Muscle layer of colon (tissue), 2 donors: ENCODE results near the gene IL17B.
A peak's percentile ranks its signal among the peaks of the same experiment; 100 is the strongest.

ENCODE experiments used
- H3K27ac ChIP-seq: one replicate; pipeline ENCODE4 v1.7.0; 2013; ENCODE audit warnings: low read depth, mild to moderate bottlenecking, low read length, moderate library complexity
- H3K27me3 ChIP-seq, 2 donors: one replicate each; pipeline ENCODE4 v1.7.0; 2013; ENCODE audit warnings: low read length in 2 of 2, mild to moderate bottlenecking in 2 of 2; ENCODE audit not compliant: insufficient read depth in 2 of 2, control insufficient read depth in 1 of 2
- H3K36me3 ChIP-seq: one replicate; pipeline ENCODE4 v1.7.0; 2013; ENCODE audit warnings: mild to moderate bottlenecking, low read length; ENCODE audit not compliant: insufficient read depth
- H3K4me1 ChIP-seq: one replicate; pipeline ENCODE4 v1.7.0; 2013; ENCODE audit warnings: mild to moderate bottlenecking, low read length; ENCODE audit not compliant: insufficient read depth
- H3K4me3 ChIP-seq, 2 donors: one replicate each; pipeline ENCODE4 v1.7.0; 2013; ENCODE audit warnings: low read length in 2 of 2, low read depth in 1 of 2, mild to moderate bottlenecking in 1 of 2, moderate library complexity in 1 of 2
- H3K9ac ChIP-seq: one replicate; pipeline ENCODE4 v1.7.0; 2013; ENCODE audit warnings: low read length
- H3K9me3 ChIP-seq: one replicate; pipeline ENCODE4 v1.7.0; 2013; ENCODE audit warnings: mild to moderate bottlenecking, low read length
- donor health status: abdominal sarcoma.
- donor health status: Adenocarcinoma of cecum.

The IL17B gene

GRCh38 chr5:149372076-149372795, 6.9 kb downstream of the IL17B start:
- Histone ChIP-seq H3K27me3 (no peaks in the 10 kb centered on the region), H3K4me1 (peaks cover 30% of the 10 kb centered on the region), H3K27ac (peak overlapping the region; percentile 50), H3K36me3 (no peaks in the 10 kb centered on the region), H3K9ac (no peak overlapping the region), H3K9me3 (no peaks in the 10 kb centered on the region), H3K4me3 (no peak overlapping the region)

- no peaks in the 10 kb centered on the region for H3K9me3 ChIP-seq
- peak overlapping the region; percentile 50 for H3K27ac ChIP-seq
- no peaks in the 10 kb centered on the region for H3K27me3 ChIP-seq
- H3K9ac ChIP-seq: no peak overlapping the region
- H3K36me3 ChIP-seq: no peaks in the 10 kb centered on the region
- peaks cover 35% of the 10 kb centered on the region for H3K4me1 ChIP-seq
- no peak overlapping the region for H3K4me3 ChIP-seq
Measured at GRCh38 chr5:149371296-149371962, 7.7 kb downstream of the IL17B start.

- no peaks in the 10 kb centered on the region for H3K36me3 ChIP-seq
- H3K4me3 ChIP-seq: no peak overlapping the region
- no peaks in the 10 kb centered on the region for H3K9me3 ChIP-seq
- no peak overlapping the region for H3K27ac ChIP-seq
- H3K9ac ChIP-seq: no peak overlapping the region
- peaks cover 35% of the 10 kb centered on the region for H3K4me1 ChIP-seq
- no peaks in the 10 kb centered on the region for H3K27me3 ChIP-seq
Measured at GRCh38 chr5:149370878-149371277, 8.2 kb downstream of the IL17B start.

- peak overlapping the region; percentile 6 to 33 for H3K4me3 ChIP-seq
- peaks cover 35% of the 10 kb centered on the region for H3K4me1 ChIP-seq
- H3K27ac ChIP-seq: peak overlapping the region; percentile 56
- H3K27me3 ChIP-seq: no peaks in the 10 kb centered on the region
- no peaks in the 10 kb centered on the region for H3K9me3 ChIP-seq
- H3K36me3 ChIP-seq: no peaks in the 10 kb centered on the region
- H3K9ac ChIP-seq: no peak overlapping the region
Measured at GRCh38 chr5:149367972-149368645, 11.0 kb downstream of the IL17B start.

- H3K9ac ChIP-seq: peak overlapping the region; percentile 54
Measured at GRCh38 chr5:149367249-149367971, 11.7 kb downstream of the IL17B start.

GRCh38 chr5:149366169-149366729, 12.8 kb downstream of the IL17B start:
- Histone ChIP-seq H3K27ac (no peak overlapping the region), H3K9ac (no peak overlapping the region), H3K4me3 (no peak overlapping the region)

More at GRCh38 chr5:149367249-149367971, 11.7 kb downstream of the IL17B start:
- H3K4me1 ChIP-seq: peaks cover 33% of the 10 kb centered on the region
- H3K9me3 ChIP-seq: no peaks in the 10 kb centered on the region
- peak overlapping the region in 1 of 2 donors; percentile 33 for H3K4me3 ChIP-seq
- H3K27ac ChIP-seq: peak overlapping the region; percentile 56
- H3K27me3 ChIP-seq: no peaks in the 10 kb centered on the region
- no peaks in the 10 kb centered on the region for H3K36me3 ChIP-seq

GRCh38 chr5:149365418-149365817, 13.7 kb downstream of the IL17B start:
- H3K9ac ChIP-seq: no peak overlapping the region
- no peak overlapping the region for H3K27ac ChIP-seq
- H3K36me3 ChIP-seq: no peaks in the 10 kb centered on the region
- H3K9me3 ChIP-seq: no peaks in the 10 kb centered on the region
- H3K27me3 ChIP-seq: no peaks in the 10 kb centered on the region
- peaks cover 17% of the 10 kb centered on the region for H3K4me1 ChIP-seq
- no peak overlapping the region for H3K4me3 ChIP-seq

More at GRCh38 chr5:149366169-149366729, 12.8 kb downstream of the IL17B start:
- no peaks in the 10 kb centered on the region for H3K9me3 ChIP-seq
- no peaks in the 10 kb centered on the region for H3K36me3 ChIP-seq
- peaks cover 23% of the 10 kb centered on the region for H3K4me1 ChIP-seq
- no peaks in the 10 kb centered on the region for H3K27me3 ChIP-seq

GRCh38 chr5:149364719-149365118, 14.4 kb downstream of the IL17B start:
- no peaks in the 10 kb centered on the region for H3K36me3 ChIP-seq
- H3K27ac ChIP-seq: no peak overlapping the region
- peaks cover 17% of the 10 kb centered on the region for H3K4me1 ChIP-seq
- no peak overlapping the region for H3K9ac ChIP-seq
- no peak overlapping the region for H3K4me3 ChIP-seq
- H3K27me3 ChIP-seq: no peaks in the 10 kb centered on the region
- H3K9me3 ChIP-seq: no peaks in the 10 kb centered on the region

- no peak overlapping the region for H3K4me3 ChIP-seq
- no peaks in the 10 kb centered on the region for H3K27me3 ChIP-seq
- H3K36me3 ChIP-seq: no peaks in the 10 kb centered on the region
- peaks cover 17% of the 10 kb centered on the region for H3K4me1 ChIP-seq
- H3K9me3 ChIP-seq: no peaks in the 10 kb centered on the region
- H3K9ac ChIP-seq: no peak overlapping the region
- H3K27ac ChIP-seq: no peak overlapping the region
Measured at GRCh38 chr5:149363936-149364335, 15.2 kb downstream of the IL17B start.

- Histone ChIP-seq H3K27me3 (no peaks in the 10 kb centered on the region), H3K36me3 (no peaks in the 10 kb centered on the region), H3K4me1 (peaks cover 20% of the 10 kb centered on the region), H3K4me3 (no peak overlapping the region), H3K27ac (no peak overlapping the region), H3K9me3 (no peaks in the 10 kb centered on the region), H3K9ac (no peak overlapping the region)
Measured at GRCh38 chr5:149363358-149363757, 15.7 kb downstream of the IL17B start.

GRCh38 chr5:149362541-149362940, 16.6 kb downstream of the IL17B start:
- Histone ChIP-seq H3K9ac (no peak overlapping the region), H3K27ac (no peak overlapping the region), H3K4me1 (peaks cover 16% of the 10 kb centered on the region), H3K36me3 (no peaks in the 10 kb centered on the region), H3K4me3 (no peak overlapping the region), H3K9me3 (no peaks in the 10 kb centered on the region), H3K27me3 (no peaks in the 10 kb centered on the region)
